NCI-H2107 treated with DMSO at 0.1 percent for 48 hours (cell line): ENCODE results near the gene ABCB8.
"Not testable (repeated sequence)": the region's sequence is repeated elsewhere in the genome, so short reads cannot be mapped to it uniquely, and the experiment has no call there.

ENCODE experiments used
- DNase-seq: peaks from one replicate; lab custom pipeline; 2025; ENCODE audit not compliant: unreplicated experiment; lab: John Stamatoyannopoulos, UW

Gene ABCB8

DNA sequence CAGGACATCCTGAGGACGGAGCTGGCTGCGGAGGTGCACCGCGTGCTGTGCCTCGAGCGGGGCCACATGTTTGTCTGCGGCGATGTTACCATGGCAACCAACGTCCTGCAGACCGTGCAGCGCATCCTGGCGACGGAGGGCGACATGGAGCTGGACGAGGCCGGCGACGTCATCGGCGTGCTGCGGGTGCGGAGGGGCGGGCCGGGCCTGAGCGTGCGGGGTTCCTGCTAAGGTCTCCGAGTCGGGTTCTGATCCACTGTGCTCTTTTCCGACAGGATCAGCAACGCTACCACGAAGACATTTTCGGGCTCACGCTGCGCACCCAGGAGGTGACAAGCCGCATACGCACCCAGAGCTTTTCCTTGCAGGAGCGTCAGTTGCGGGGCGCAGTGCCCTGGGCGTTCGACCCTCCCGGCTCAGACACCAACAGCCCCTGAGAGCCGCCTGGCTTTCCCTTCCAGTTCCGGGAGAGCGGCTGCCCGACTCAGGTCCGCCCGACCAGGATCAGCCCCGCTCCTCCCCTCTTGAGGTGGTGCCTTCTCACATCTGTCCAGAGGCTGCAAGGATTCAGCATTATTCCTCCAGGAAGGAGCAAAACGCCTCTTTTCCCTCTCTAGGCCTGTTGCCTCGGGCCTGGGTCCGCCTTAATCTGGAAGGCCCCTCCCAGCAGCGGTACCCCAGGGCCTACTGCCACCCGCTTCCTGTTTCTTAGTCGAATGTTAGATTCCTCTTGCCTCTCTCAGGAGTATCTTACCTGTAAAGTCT, 14.3 kb upstream of the ABCB8 start:
- no peak for DNase-seq

DNA sequence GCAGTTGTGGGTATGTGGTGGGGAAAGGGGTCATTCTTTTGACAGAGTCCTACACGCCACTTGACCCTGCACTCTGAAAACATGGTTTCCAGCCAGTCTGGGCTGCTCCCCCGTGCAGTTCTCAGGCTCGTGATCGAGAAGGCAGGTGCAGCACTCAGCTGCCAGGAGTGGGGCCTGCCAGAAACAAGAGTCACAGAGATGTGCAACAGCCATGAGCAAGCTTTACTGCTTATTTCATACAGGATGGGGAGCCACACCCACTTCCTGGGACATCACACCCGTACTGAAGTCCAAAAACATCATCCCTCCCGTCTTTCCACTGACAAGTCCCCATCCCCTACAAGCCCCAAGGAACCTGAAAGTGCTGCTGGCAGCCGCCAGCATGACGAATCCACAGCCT, 13.3 kb upstream of the ABCB8 start:
- no peak for DNase-seq

DNA sequence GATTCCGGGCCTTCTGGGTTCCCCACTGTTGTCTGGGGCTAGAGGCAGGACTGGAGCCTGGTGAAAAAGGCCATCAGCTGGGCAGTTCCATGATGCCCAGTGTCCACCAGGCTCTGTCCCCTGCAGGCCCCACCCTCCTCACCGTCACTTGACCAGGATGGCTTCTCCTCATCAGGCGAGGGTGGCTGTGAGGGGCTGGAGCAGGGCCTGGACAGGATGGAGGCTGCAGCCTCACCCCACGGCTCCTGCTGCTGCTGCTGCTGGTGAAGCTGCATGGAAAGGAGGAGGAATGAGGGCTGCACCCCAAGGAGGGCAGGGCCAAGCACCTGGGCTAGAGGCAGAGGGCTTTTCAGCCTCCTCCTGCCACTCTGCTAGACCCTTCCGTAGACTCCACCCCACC, 12.3 kb upstream of the ABCB8 start:
- no peak for DNase-seq

DNA sequence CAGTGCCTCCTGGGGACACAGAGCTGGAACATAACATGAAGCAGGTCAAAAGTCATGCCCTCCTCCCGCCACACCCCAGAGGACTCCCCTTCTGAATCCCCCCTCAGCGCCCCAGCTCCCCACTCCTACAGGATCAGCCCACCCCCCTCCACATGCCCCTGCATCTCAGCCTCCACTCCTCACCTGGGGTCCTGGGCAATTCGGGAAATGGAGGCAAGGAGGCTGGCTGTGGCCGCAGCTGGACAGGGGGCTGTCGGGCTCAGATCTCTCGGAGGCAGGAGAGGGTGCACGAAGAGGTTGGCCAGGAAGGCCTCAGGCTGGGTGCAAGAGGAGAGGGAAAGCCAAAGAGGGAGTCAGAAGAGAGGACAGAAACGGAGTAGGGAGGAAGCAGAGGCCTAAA, 11.7 kb upstream of the ABCB8 start:
- DNase-seq = no peak

DNA sequence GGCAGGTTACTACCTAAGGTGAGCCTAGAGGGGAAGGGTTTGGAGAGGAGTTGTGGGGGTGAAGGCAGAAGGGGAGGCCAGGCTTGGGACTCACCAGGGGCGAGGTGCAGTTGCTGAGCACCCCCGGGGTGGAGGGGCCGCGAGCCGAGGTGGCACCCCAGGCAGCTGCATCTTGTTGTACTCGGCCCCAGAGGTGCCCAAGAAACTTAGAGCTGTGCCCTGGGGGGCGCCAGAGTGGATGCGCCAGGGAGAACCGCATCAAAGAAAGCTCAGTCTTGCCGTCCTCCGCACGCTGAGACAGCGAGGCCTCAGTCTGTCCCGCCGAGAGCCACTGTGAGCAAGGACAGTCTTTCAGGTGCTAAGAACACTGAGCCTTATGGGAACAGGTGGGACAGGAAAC, 11.3 kb upstream of the ABCB8 start:
- no peak for DNase-seq

DNA sequence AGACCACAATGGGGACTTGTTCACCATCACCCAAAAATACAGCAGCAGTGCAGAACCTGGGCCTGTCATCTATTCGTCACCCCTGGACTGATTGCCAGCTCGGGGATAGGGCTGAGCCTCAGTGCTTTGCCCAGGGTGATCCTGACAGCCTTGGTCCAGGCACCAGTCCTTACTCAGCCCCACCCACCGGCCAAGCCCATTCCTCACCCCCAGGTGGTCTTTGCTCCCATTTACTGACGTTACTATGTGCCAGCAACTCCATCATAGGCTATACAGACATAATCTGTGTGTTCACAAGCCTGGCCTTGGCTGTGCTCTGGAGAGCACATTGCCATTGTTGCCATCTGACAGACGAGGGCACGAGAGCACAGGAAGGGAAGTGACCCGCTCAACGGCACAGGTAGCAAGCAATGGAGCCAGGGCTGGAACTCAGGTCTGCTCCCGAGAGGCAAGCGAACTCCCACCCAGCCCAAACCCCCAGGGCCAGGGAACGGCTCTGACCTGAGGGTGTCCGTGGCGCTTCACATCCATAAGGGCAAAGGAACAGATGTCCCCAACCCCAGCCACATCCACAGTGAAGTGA, 10.8 kb upstream of the ABCB8 start:
- DNase-seq = no peak

DNA sequence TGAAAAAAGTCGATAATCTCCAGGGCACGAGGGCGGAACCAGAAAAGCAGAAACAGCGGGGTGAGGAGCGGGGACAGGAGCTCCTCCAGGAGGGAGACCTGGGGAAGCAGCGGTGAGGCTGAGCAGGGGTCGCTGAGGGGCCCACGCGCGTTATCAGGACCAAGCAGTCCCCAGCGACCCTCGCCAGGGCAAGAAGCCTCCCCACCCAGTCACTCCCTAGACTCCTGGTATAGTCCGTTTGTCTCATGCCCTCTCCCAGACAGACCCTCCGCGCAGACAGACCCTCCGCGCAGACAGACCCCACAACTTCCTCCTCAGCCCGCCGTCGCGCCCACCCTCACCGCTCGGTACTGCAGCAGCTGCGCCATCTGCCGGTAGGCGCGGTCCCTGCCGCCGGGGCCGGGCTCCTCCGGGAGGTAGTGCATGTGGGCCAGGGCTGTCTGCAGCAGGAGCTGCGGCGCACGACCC, 10.3 kb upstream of the ABCB8 start:
- no peak for DNase-seq

DNA sequence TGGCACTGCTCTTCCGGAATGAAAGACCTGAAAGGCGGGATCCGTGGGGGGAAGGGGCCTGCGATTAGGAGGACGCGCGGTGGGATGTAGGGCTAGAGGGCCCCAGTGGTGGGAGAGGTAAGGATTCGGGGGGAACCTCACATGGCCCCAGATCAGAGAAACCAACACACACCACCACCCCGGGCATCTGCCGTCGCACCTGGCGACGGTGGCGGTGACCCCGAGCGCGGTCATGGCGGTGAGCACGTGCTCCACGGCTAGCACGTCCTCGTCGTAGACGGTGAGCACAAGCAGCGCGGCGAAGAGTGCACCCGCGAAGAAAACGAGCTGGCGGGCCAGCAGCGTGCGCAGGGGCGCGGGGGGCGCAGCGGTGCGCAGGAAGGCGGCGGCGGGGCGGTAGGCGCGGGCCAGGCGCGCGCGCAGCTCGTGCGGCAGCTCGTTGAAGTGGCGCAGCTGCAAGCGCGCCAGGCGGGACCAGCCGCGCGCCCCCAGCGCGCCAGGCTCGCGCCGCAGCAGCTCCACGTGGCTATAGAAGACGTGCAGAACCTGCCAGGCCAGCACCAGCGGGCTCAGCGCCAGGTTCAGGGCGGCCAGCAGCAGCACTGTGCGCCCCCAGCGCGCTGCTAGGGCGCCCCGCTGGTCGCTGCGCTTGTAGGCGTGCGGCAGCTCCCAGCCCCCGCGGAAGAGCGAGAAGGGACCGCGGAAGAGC, 9.7 kb upstream of the ABCB8 start:
- no peak for DNase-seq

DNA sequence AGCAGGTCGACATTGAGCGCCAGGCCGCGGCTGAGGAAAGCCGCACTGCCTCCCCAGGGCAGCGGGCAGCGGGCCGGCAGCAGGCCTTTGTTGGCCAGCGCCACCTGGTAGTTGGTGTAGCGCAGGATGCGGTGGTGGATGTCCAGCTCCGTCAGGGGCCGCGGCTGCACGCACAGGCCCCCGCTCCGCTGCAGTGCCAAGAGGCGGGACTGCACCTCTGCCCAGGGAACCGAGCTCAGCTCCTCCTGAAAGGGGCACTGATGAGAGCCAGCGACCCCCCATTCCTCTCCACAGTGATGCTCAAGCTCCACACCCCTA, 9.2 kb upstream of the ABCB8 start:
- DNase-seq = no peak

DNA sequence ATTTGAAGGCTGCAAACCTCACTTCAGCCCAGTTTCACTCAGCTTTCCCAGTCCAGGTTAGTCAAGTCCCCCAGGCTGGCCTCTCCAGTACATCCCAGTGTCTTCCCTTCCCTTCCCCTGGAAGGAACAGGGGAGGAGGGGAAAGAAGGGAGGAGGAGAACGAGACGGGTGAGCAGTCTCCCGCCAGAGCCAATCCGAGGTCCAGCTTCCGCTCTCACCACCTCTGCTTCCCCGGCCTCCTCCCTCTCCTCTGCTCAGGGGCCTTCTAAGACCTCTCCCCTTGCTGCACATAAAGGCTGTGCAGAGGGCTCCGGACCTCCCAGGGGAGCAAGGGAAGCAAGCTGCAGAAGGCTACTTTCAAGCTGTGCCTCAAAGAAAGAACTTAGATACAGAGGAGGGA, 8.0 kb upstream of the ABCB8 start:
- DNase-seq = no peak

DNA sequence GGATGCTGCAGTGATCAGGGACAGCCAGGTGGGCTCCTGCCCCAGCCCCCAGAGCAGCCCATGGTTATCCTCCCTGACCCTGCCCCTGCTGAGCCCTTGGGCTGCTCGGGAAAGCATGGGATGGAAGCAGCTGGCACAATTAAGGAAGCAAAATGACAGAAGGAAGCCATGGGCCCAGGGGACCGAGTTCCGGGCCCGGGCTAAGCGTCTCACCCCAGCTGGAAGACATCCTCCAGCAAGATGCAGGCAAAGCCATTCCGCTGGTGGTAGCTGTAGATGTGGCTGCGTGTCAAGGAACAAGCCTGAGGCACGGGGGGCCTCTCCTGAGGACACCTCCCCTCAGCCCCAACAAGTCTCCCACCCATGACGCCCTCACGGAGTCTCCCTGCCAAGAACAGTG, 5.0 kb upstream of the ABCB8 start:
- DNase-seq = no peak

DNA sequence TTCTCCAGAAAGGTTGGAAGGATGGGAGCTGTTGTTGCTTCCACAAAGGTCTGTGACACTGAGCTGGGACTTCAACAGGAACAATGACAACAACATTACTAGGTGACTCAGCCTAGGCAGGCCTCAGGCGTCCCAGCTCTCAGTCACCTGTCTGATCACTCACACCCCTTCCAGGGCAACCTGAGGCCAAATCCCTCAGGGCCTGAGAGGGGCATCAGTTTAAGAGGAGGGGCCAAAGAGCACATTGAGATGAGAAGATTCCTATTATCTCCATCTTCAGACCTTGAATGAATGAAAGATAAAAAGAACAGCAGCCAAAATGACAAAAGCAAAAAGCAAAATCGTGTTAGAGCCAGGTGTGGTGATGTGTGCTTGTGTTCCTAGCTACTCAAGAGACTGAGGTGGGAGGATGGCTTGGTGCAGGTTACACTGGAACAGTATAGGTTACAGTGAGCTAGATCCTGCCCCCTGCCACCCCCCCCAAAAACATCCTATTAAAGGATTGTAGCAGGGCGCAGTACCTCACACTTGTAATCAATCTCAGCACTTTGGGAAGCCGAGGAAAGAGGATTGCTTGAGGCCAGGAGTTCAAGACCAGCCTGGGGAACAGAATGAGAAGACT, 3.7 kb upstream of the ABCB8 start, which contains the start of gene ATG9B:
Gene ATG9B, minus strand, starts transcription at position 60 of the 622 bp plus-strand sequence. CDS start 71 bp downstream, outside the sequence.
- DNase-seq = peak; percentile 22

DNA sequence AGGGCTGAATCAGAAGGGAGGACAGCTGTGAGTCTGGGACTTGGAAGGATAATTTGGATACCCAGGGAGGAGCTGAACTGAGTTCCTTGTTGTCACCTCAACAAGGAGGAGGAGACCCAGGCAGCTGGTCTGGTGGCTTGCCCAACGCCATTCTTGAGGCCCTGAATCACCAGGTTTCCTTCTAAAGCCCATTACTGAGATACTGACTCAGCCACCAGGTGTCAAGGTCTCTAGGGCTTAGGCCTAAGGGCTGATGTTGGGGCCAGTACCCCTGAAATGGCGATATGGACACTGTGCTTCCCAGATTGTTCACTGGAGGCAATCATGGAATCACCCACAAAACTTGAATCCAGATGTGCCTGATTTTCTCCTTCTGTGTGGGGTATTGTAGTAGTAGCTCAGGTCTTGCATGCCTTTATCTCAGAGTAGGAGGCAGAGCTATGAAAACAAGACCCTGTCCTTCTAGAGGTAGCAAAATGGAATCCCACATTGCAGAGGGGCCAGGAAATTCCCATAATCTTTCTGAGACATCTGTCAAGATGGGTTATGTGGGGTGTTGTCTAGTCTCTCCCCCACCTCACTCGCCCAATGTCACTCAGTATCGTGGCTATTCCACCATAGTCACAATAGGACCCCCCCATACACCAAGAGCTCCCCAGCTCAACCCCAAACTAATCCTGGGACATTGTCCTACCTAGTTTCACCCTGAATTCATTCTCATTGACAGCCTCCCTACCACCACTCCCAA, 2.2 kb upstream of the ABCB8 start:
- no peak for DNase-seq

DNA sequence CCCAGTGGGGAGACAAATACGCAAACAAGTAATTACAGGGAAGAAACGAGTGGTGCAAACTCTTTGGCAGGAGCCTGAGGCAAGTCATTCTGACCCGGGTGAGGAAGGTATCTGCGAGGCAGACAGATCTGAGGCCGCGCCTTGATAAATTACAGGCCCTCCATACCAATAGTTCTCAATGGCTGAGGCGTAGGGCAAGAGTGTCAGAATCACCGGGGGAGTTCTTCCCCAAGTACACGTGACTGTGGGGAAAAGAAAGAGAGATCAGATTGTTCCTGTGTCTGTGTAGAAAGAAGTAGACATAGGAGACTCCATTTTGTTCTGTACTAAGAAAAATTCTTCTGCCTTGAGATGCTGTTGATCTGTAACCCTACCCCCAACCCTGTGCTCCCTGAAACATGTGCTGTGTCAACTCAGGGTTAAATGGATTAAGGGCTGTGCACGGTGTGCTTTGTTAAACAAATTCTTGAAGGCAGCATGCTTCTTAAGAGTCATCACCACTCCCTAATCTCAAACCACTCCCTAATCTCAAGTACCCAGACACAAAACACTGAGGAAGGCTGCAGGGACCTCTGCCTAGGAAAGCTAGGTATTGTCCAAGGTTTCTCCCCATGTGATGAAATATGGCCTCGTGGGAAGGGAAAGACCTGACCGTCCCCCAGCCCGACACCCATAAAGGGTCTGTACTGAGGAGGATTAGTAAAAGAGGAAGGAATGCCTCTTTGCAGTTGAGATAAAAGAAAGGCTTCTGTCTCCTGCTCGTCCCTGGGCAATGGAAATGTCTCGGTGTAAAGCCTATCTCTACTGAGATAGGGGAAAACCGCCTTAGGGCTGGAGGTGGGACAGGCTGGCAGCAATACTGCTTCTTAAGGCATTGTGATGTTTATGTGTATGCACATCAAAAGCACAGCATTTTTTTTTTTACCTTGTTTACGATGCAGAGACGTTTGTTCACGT, 1.2 kb upstream of the ABCB8 start:
- DNase-seq = not testable (repeated sequence)

DNA sequence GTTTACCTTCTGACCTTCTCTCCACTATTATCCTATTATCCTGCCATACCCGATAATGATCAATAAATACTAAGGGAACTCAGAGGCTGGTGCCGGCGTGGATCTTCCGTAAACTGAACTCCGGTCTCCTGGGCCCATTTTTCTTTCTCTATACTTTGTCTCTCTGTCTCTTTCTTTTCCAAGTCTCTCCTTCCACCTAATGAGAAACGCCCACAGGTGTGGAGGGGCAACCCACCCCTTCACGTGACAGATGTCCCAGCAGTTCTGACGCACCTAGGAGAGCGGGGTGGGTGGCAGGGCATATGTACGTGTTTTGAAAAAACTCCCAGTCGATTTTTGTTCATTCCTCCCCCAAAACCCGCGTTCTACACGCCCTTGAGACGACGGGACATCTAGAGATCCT, 521 bp upstream of the ABCB8 start:
- DNase-seq = not testable (repeated sequence)

DNA sequence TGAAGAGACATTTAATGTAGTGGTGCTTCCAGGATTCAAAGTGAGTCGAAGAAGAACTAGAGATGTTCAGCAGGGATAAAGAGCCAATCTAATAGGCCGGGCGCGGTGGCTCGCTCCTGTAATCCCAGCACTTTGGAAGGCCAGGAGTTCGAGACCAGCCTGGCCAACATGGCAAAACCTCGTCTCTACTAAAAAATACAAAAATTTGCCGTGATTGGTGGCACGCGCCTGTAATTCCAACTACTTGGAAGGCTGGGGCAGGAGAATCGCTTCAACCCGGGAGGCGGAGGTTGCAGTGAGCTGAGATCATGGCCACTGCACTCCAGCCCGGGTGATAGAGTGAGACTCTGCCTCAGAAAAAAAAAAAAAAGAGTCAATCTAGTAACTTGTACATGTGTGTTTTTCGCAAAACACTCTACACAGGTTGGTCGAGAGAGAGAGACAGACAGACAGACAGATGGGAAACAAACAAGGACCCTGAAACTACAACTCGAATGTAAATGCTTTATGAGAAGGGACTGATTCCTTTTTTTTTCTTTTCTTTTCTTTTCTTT, 775 bp downstream of the ABCB8 start:
- DNase-seq = no peak

DNA sequence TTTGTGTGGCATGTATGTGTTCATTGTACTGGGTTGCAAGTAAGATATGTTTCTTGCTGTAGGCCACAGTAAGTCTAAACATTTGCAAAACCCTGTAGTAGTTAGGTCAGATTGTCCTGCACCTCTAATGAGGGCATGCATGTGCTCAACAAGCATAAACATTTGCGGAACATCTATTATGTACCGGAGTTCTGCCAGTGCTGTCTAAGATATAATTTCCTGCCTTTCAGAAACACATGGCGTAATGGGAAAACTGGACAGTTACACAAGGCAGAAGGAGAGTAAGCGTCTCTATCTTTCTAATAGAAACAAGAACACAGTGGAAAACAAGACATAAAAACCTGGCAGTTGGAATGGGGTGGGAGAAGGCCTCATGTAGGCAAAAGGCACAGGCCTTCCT, 2.8 kb downstream of the ABCB8 start:
- no peak for DNase-seq

DNA sequence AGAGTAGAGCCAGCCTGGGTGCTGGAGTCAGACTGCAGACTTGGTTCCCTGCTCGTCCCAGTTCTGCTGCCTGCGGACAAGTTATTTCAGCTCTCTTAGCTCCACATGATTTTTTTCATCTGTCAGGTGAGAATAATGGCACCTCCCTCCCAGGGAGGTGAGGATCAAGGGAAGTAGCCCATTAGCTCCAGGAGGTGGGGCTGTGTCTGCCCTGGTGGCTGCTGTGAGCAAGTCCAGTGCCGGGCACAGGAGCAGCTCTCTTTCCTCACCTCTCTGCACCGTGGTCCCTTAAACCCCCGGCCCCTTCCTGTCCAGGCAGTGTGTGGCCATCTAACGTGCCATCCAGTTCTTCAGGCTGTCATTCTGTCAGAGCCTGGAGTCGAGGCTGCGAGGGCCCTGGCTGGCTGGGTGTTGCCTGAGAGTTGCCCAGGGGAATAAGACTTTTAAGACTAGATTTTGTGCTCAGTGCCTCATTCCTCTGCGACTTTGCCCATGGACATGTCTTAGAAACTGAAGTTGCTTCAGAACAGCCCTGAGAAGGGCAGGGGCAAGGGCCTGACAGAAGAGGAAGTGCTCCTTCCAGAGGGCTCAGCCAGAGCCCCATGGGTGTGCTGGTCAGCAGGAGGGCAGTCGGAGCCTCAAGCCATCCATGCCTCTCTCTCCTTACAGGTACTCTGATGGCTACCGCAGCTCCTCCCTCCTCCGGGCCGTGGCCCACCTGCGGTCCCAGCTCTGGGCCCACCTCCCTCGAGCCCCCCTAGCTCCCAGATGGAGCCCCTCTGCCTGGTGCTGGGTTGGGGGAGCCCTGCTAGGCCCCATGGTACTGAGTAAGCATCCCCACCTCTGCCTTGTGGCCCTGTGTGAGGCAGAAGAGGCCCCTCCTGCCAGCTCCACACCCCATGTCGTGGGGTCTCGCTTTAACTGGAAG, 5.0 kb downstream of the ABCB8 start:
- no peak for DNase-seq

DNA sequence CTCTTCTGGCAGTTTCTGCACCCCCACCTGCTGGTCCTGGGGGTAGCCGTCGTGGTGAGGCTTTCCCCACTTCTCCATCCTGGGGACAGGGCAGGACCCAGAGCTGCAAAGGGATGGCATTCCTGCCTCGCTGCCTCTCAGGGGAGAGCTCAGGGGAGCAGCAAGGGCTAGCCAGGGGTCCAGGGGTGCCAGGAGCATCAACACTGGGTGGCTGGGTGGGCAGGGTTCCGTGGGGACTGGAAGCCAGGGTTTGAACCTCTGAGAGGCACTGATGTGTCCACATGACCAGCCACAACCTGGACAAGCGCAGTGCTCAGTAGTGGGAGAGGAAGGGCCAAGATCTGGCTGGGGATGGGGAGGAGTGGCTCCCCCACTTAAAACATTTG, 5.6 kb downstream of the ABCB8 start:
- DNase-seq = no peak
